ENCODE results near the gene SERPINB6.
"Not testable (repeated sequence)": the region's sequence is repeated elsewhere in the genome, so short reads cannot be mapped to it uniquely, and the experiment has no call there.

Gene SERPINB6

GRCh38 chr6:2931970-2932748 lies 39.2 kb downstream of the SERPINB6 start:
- peaks cover 6% of the 10 kb centered on the region for H3K36me3 Mint-ChIP-seq (ENCODE audit: insufficient read depth)
- H3K4me1 Mint-ChIP-seq: peaks cover 19% of the 10 kb centered on the region
- H3K9me3 Mint-ChIP-seq: no peaks in the 10 kb centered on the region
- H3K4me3 Mint-ChIP-seq: no peak overlapping the region
- ATAC-seq (replicated peaks; ENCODE audit: extremely low read depth, poor library complexity, severe bottlenecking) (peak; percentile 76), DNase-seq (ENCODE audit: low spot score in 2 of 2) (peak; percentile 75 to 79)
- H3K27ac Mint-ChIP-seq (ENCODE audit: low read depth): no peak overlapping the region
- H3K27me3 Mint-ChIP-seq: no peaks in the 10 kb centered on the region

GRCh38 chr6:2931055-2931454 lies 40.3 kb downstream of the SERPINB6 start:
- no peaks in the 10 kb centered on the region for H3K36me3 Mint-ChIP-seq (ENCODE audit: insufficient read depth)
- H3K4me1 Mint-ChIP-seq: peaks cover 8% of the 10 kb centered on the region
- no peak overlapping the region for H3K27ac Mint-ChIP-seq (ENCODE audit: low read depth)
- DNase-seq (ENCODE audit: low spot score in 2 of 2): no peak
- no peaks in the 10 kb centered on the region for H3K9me3 Mint-ChIP-seq
- ATAC-seq (replicated peaks; ENCODE audit: extremely low read depth, poor library complexity, severe bottlenecking): no peak
- no peaks in the 10 kb centered on the region for H3K27me3 Mint-ChIP-seq
- no peak overlapping the region for H3K4me3 Mint-ChIP-seq

GRCh38 chr6:2927931-2928330 lies 43.4 kb downstream of the SERPINB6 start:
- not testable (repeated sequence) for H3K4me3 Mint-ChIP-seq; H3K27ac Mint-ChIP-seq (ENCODE audit: low read depth); H3K27me3 Mint-ChIP-seq; H3K9me3 Mint-ChIP-seq; DNase-seq (ENCODE audit: low spot score in 2 of 2); ATAC-seq (replicated peaks; ENCODE audit: extremely low read depth, poor library complexity, severe bottlenecking); H3K36me3 Mint-ChIP-seq (ENCODE audit: insufficient read depth)
- H3K4me1 Mint-ChIP-seq: peaks cover 13% of the 10 kb centered on the region

- not testable (repeated sequence) for H3K36me3 Mint-ChIP-seq (ENCODE audit: insufficient read depth); H3K27me3 Mint-ChIP-seq; H3K4me1 Mint-ChIP-seq; DNase-seq (ENCODE audit: low spot score in 2 of 2); H3K9me3 Mint-ChIP-seq; H3K27ac Mint-ChIP-seq (ENCODE audit: low read depth); ATAC-seq (replicated peaks; ENCODE audit: extremely low read depth, poor library complexity, severe bottlenecking); H3K4me3 Mint-ChIP-seq
Observed at GRCh38 chr6:2925842-2926747, 45.3 kb downstream of the SERPINB6 start.

GRCh38 chr6:2921520-2922115 lies 49.7 kb downstream of the SERPINB6 start:
- Mint-ChIP-seq H3K4me1 (peaks cover 27% of the 10 kb centered on the region), H3K4me3 (no peak overlapping the region), H3K36me3 (ENCODE audit: insufficient read depth) (no peaks in the 10 kb centered on the region), H3K27ac (ENCODE audit: low read depth) (no peak overlapping the region), H3K9me3 (no peaks in the 10 kb centered on the region), H3K27me3 (no peaks in the 10 kb centered on the region)
- ATAC-seq (replicated peaks; ENCODE audit: extremely low read depth, poor library complexity, severe bottlenecking) (no peak), DNase-seq (ENCODE audit: low spot score in 2 of 2) (no peak)

GRCh38 chr6:2920671-2921112 lies 50.7 kb downstream of the SERPINB6 start:
- Mint-ChIP-seq H3K27me3 (no peaks in the 10 kb centered on the region), H3K27ac (ENCODE audit: low read depth) (no peak overlapping the region), H3K36me3 (ENCODE audit: insufficient read depth) (no peaks in the 10 kb centered on the region), H3K4me1 (peaks cover 33% of the 10 kb centered on the region), H3K4me3 (no peak overlapping the region), H3K9me3 (no peaks in the 10 kb centered on the region)
- DNase-seq (ENCODE audit: low spot score in 2 of 2) (no peak), ATAC-seq (replicated peaks; ENCODE audit: extremely low read depth, poor library complexity, severe bottlenecking) (no peak)

GRCh38 chr6:2919886-2920285 lies 51.5 kb downstream of the SERPINB6 start:
- Mint-ChIP-seq H3K4me3 (no peak overlapping the region), H3K4me1 (peaks cover 33% of the 10 kb centered on the region), H3K27ac (ENCODE audit: low read depth) (no peak overlapping the region), H3K36me3 (ENCODE audit: insufficient read depth) (no peaks in the 10 kb centered on the region), H3K9me3 (no peaks in the 10 kb centered on the region), H3K27me3 (no peaks in the 10 kb centered on the region)
- no peak for ATAC-seq (replicated peaks; ENCODE audit: extremely low read depth, poor library complexity, severe bottlenecking)
- DNase-seq (ENCODE audit: low spot score in 2 of 2): no peak

- Mint-ChIP-seq H3K4me1 (peaks cover 30% of the 10 kb centered on the region), H3K27ac (ENCODE audit: low read depth) (no peak overlapping the region), H3K9me3 (no peaks in the 10 kb centered on the region), H3K36me3 (ENCODE audit: insufficient read depth) (no peaks in the 10 kb centered on the region), H3K4me3 (no peak overlapping the region), H3K27me3 (no peaks in the 10 kb centered on the region)
- DNase-seq (ENCODE audit: low spot score in 2 of 2) (no peak), ATAC-seq (replicated peaks; ENCODE audit: extremely low read depth, poor library complexity, severe bottlenecking) (no peak)
Observed at GRCh38 chr6:2919401-2919800, 52.0 kb downstream of the SERPINB6 start.

- Mint-ChIP-seq H3K9me3 (no peaks in the 10 kb centered on the region), H3K27me3 (no peaks in the 10 kb centered on the region), H3K27ac (ENCODE audit: low read depth) (no peak overlapping the region), H3K4me3 (no peak overlapping the region), H3K4me1 (peaks cover 28% of the 10 kb centered on the region), H3K36me3 (ENCODE audit: insufficient read depth) (no peaks in the 10 kb centered on the region)
- DNase-seq (ENCODE audit: low spot score in 2 of 2) (no peak), ATAC-seq (replicated peaks; ENCODE audit: extremely low read depth, poor library complexity, severe bottlenecking) (no peak)
Observed at GRCh38 chr6:2918936-2919335, 52.4 kb downstream of the SERPINB6 start.

- Mint-ChIP-seq H3K36me3 (ENCODE audit: insufficient read depth) (no peaks in the 10 kb centered on the region), H3K27ac (ENCODE audit: low read depth) (no peak overlapping the region), H3K9me3 (no peaks in the 10 kb centered on the region), H3K27me3 (no peaks in the 10 kb centered on the region), H3K4me1 (peaks cover 28% of the 10 kb centered on the region), H3K4me3 (no peak overlapping the region)
- no peak for DNase-seq (ENCODE audit: low spot score in 2 of 2)
- ATAC-seq (replicated peaks; ENCODE audit: extremely low read depth, poor library complexity, severe bottlenecking): no peak
Observed at GRCh38 chr6:2917801-2918445, 53.4 kb downstream of the SERPINB6 start.

GRCh38 chr6:2917065-2917464 lies 54.3 kb downstream of the SERPINB6 start:
- H3K9me3 Mint-ChIP-seq: no peaks in the 10 kb centered on the region
- no peak overlapping the region for H3K4me3 Mint-ChIP-seq
- H3K27me3 Mint-ChIP-seq: no peaks in the 10 kb centered on the region
- no peaks in the 10 kb centered on the region for H3K36me3 Mint-ChIP-seq (ENCODE audit: insufficient read depth)
- H3K27ac Mint-ChIP-seq (ENCODE audit: low read depth): peak overlapping the region; percentile 20
- ATAC-seq (replicated peaks; ENCODE audit: extremely low read depth, poor library complexity, severe bottlenecking) (no peak), DNase-seq (ENCODE audit: low spot score in 2 of 2) (no peak)
- peaks cover 28% of the 10 kb centered on the region for H3K4me1 Mint-ChIP-seq

GRCh38 chr6:2916158-2916925 lies 55.0 kb downstream of the SERPINB6 start:
- no peak for DNase-seq (ENCODE audit: low spot score in 2 of 2)
- H3K27me3 Mint-ChIP-seq: no peaks in the 10 kb centered on the region
- no peak for ATAC-seq (replicated peaks; ENCODE audit: extremely low read depth, poor library complexity, severe bottlenecking)
- H3K36me3 Mint-ChIP-seq (ENCODE audit: insufficient read depth): peaks cover 2% of the 10 kb centered on the region
- H3K4me1 Mint-ChIP-seq: peaks cover 33% of the 10 kb centered on the region
- H3K27ac Mint-ChIP-seq (ENCODE audit: low read depth): no peak overlapping the region
- H3K9me3 Mint-ChIP-seq: no peaks in the 10 kb centered on the region
- no peak overlapping the region for H3K4me3 Mint-ChIP-seq

Data from central memory CD8-positive, alpha-beta T cell (primary cell).